Amygdala (tissue), 56 donors: Measurements from ENCODE around the gene CDH13.

Experiments
- DNase-seq, 56 donors: peaks; one replicate each; lab custom pipeline; 2025; lab: John Stamatoyannopoulos, UW

CDH13 gene

DNA sequence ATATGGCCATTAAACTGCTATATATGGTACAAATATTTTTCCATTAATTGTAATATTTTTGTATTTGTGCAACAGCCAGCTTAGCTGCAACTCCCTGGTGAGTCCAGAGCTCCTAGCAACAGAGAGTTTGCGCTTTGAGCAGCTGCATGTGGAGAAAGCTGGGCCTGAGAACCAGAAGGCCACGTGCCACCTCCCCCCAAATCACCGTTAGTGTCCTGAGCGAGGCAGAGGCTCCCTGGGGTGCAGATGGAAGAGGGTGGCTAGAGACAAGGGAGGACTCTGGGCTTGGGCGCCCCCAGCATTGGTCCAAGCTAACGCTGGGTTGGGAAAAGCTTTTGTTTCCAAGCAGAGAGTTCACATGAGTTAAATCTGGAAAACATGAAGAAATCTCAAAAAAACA is 1222.7 kb downstream of the CDH13 start:
- peak in 1 of 56 donors; percentile 2 for DNase-seq
